HG02970 (cell line): ENCODE measurements around the gene FILIP1.

Source experiments
- ATAC-seq: cut with Tn5 transposase; IDR thresholded peaks from one replicate; pipeline ENCODE4 v1.9.1; 2021; ENCODE audit warnings: mild to moderate bottlenecking, moderate library complexity, moderate number of reproducible peaks; ENCODE audit not compliant: unreplicated experiment, low FRiP score

Gene FILIP1

GRCh38 chr6:75306064-75306463 is 187.5 kb downstream of the FILIP1 start:
- no peak for ATAC-seq

GRCh38 chr6:75305573-75305972 is 188.0 kb downstream of the FILIP1 start:
- no peak for ATAC-seq

GRCh38 chr6:75302280-75302679 is 191.3 kb downstream of the FILIP1 start:
- ATAC-seq: no peak

GRCh38 chr6:75301537-75301936 is 192.1 kb downstream of the FILIP1 start:
- ATAC-seq: no peak

GRCh38 chr6:75301088-75301487 is 192.5 kb downstream of the FILIP1 start:
- no peak for ATAC-seq

GRCh38 chr6:75300531-75300855 is 193.1 kb downstream of the FILIP1 start:
- ATAC-seq: no peak

- no peak for ATAC-seq
These were observed 193.6 kb downstream of the FILIP1 start for GRCh38 chr6:75299801-75300530.

- no peak for ATAC-seq
These were observed 196.5 kb downstream of the FILIP1 start for GRCh38 chr6:75296811-75297779.

- ATAC-seq: no peak
These were observed 201.0 kb downstream of the FILIP1 start for GRCh38 chr6:75292555-75292954.

GRCh38 chr6:75291744-75292143 is 201.9 kb downstream of the FILIP1 start:
- ATAC-seq: no peak

GRCh38 chr6:75291331-75291730 is 202.3 kb downstream of the FILIP1 start:
- ATAC-seq: no peak

- ATAC-seq: no peak
These were observed 203.3 kb downstream of the FILIP1 start for GRCh38 chr6:75290136-75290945.

- ATAC-seq: no peak
These were observed 205.6 kb downstream of the FILIP1 start for GRCh38 chr6:75288023-75288422.

GRCh38 chr6:75287424-75287823 is 206.2 kb downstream of the FILIP1 start:
- no peak for ATAC-seq

- no peak for ATAC-seq
These were observed 206.6 kb downstream of the FILIP1 start for GRCh38 chr6:75286955-75287354.

- ATAC-seq: peak; percentile 5
These were observed 208.3 kb downstream of the FILIP1 start for GRCh38 chr6:75285283-75285639.

GRCh38 chr6:75284632-75285282 is 208.8 kb downstream of the FILIP1 start, which contains the start of gene TMEM30A:
Gene TMEM30A (minus strand): TSS chr6:75284792. CDS start chr6:75284638, 154 bp downstream.
- ATAC-seq: peak; percentile 95

- no peak for ATAC-seq
These were observed 209.5 kb downstream of the FILIP1 start for GRCh38 chr6:75283907-75284631.

GRCh38 chr6:75282706-75283105 is 210.9 kb downstream of the FILIP1 start:
- ATAC-seq: no peak

GRCh38 chr6:75281653-75282052 is 211.9 kb downstream of the FILIP1 start:
- ATAC-seq: no peak
